C4-2B (cell line): ENCODE measurements around the gene TSPAN18.

Experiments used
- CTCF ChIP-seq: fragments of 450-650 bp; conservative IDR thresholded peaks from 2 replicates; pipeline ENCODE4 v1.5.1; 2017; ENCODE audit warnings: mild to moderate bottlenecking
- ZFX ChIP-seq: fragments of 450-650 bp; IDR thresholded peaks from 2 replicates; pipeline ENCODE4 v1.6.1; 2017

GRCh38 chr11:44976576-44976975 is 249.8 kb downstream of the TSPAN18 start:
- TF ChIP-seq CTCF (no peak), ZFX (no peak)
